A549 (cell line): Measurements from ENCODE around the gene CIRBP. TPM values are rescaled to one million over a fixed set of nuclear protein-coding genes. Genes with fewer than 3 reads are reported as not detected.
A peak's percentile ranks its signal among the peaks of the same experiment; 100 is the strongest.

Experiments
- ATAC-seq, 2 experiments: fragments of 200-7000 bp in 1 of 2; fragments of >200 bp in 1 of 2; cut with Nextera tagmentation in 1 of 2; cut with Tn5 transposase in 1 of 2; 3 replicates each; pipeline versions ENCODE4 v1.8.0 to v1.9.1; 2018 to 2020; ENCODE audit warnings: mild to moderate bottlenecking in 1 of 2, moderate library complexity in 1 of 2
- CTCF ChIA-PET: fragments of 300-600 bp; sonication (Branson Sonifier 250); formaldehyde crosslinking; extraction: SDS; loops from one replicate; lab custom pipeline; 2021; ENCODE audit warnings: antibody characterized with exemption, inconsistent platforms; lab: Yijun Ruan, JAX
- POLR2A ChIA-PET: fragments of 350-600 bp; formaldehyde crosslinking; extraction: SDS; loops from one replicate; lab custom pipeline; 2021; ENCODE audit warnings: antibody characterized with exemption, inconsistent platforms; lab: Yijun Ruan, JAX
- DNase-seq, 2 experiments: peaks; one replicate each; pipeline versions ENCODE4 v3.0.0 to v3.0.0-alpha.2; 2011 to 2016; ENCODE audit warnings: low read depth in 1 of 2, low spot score in 1 of 2
- FAIRE-seq: peaks from 2 replicates; lab custom pipeline; 2011; peaks lifted over from hg19 to GRCh38; lab: Jason Lieb, UNC
- H3K27ac ChIP-seq, 2 experiments: fragments of >200 bp; sonication (Bioruptor Twin); formaldehyde crosslinking; 3 replicates each; pipeline ENCODE4 v1.5.1; 2016 to 2017
- H3K4me1 ChIP-seq: fragments of >200 bp; sonication (Bioruptor Twin); formaldehyde crosslinking; 3 replicates; pipeline ENCODE4 v1.6.1; 2016
- H3K4me2 ChIP-seq: fragments of >200 bp; sonication (Bioruptor Twin); formaldehyde crosslinking; 3 replicates; pipeline ENCODE4 v1.6.1; 2016
- H3K4me3 ChIP-seq: fragments of >200 bp; sonication (Bioruptor Twin); formaldehyde crosslinking; 3 replicates; pipeline ENCODE4 v1.5.1; 2016
- H3K9me3 ChIP-seq: fragments of >200 bp; sonication (Bioruptor Twin); formaldehyde crosslinking; 3 replicates; pipeline ENCODE4 v1.6.1; 2016
- CEBPB ChIP-seq, 2 experiments: fragments of >200 bp in 1 of 2; sonication (Bioruptor Twin) in 1 of 2; formaldehyde crosslinking in 1 of 2; IDR thresholded peaks; 2 replicates each; pipeline ENCODE4 v1.6.1; 2012 to 2016
- CHD2 ChIP-seq: fragments of 150-350 bp; IDR thresholded peaks from 2 replicates; pipeline ENCODE4 v1.6.1; 2014; ENCODE audit warnings: low read length; ENCODE audit not compliant: partially characterized antibody
- CHD4 ChIP-seq: fragments of 200-600 bp; sonication (generic); IDR thresholded peaks from 2 replicates; pipeline ENCODE4 v1.6.1; 2016; ENCODE audit warnings: antibody characterized with exemption, mild to moderate bottlenecking, borderline replicate concordance
- EHMT2 ChIP-seq: fragments of 200-600 bp; sonication (generic); IDR thresholded peaks from 2 replicates; pipeline ENCODE4 v1.6.1; 2016; ENCODE audit warnings: antibody characterized with exemption, low read depth, mild to moderate bottlenecking, moderate library complexity
- EP300 ChIP-seq, 2 experiments: fragments of >200 bp; sonication (Bioruptor Twin); formaldehyde crosslinking; IDR thresholded peaks; 2 replicates in 1 of 2; 3 replicates in 1 of 2; pipeline ENCODE4 v1.6.1; 2016 to 2017
- FOSL2 ChIP-seq, 2 experiments: fragments of 450-650 bp in 1 of 2; fragments of >200 bp in 1 of 2; sonication (Bioruptor Twin) in 1 of 2; formaldehyde crosslinking; IDR thresholded peaks; 2 replicates each; pipeline versions ENCODE4 v1.5.0 to v1.6.1; 2016 to 2020; ENCODE audit warnings: mild to moderate bottlenecking in 1 of 2, moderate library complexity in 1 of 2
- HDAC2 ChIP-seq: fragments of 200-600 bp; sonication (generic); IDR thresholded peaks from 2 replicates; pipeline ENCODE4 v1.6.1; 2016
- HOXB5 ChIP-seq: fragments of 250-450 bp; sonication (Bioruptor Pico); IDR thresholded peaks from 2 replicates; pipeline ENCODE4 v1.5.0; 2020; ENCODE audit warnings: mild to moderate bottlenecking, moderate library complexity
- JUNB ChIP-seq: fragments of >200 bp; sonication (Bioruptor Twin); formaldehyde crosslinking; IDR thresholded peaks from 2 replicates; pipeline ENCODE4 v1.6.1; 2016
- MAFK ChIP-seq: fragments of 450-650 bp; IDR thresholded peaks from 2 replicates; pipeline ENCODE4 v1.6.1; 2014; ENCODE audit not compliant: partially characterized antibody
- MAZ ChIP-seq: fragments of 150-350 bp; IDR thresholded peaks from 2 replicates; pipeline ENCODE4 v1.6.1; 2014; ENCODE audit warnings: antibody characterized with exemption, low read depth, low read length, borderline replicate concordance
- MYC ChIP-seq: IDR thresholded peaks from 2 replicates; pipeline ENCODE4 v1.6.1; 2012; ENCODE audit warnings: mild to moderate bottlenecking, inconsistent platforms, low read length, improper control_type of control experiment, borderline replicate concordance
- NFE2L2 ChIP-seq: fragments of 150-350 bp; conservative IDR thresholded peaks from 2 replicates; pipeline ENCODE4 v1.6.1; 2014; ENCODE audit warnings: low read length
- POLR2A ChIP-seq: IDR thresholded peaks from 2 replicates; pipeline ENCODE4 v1.6.1; 2012; ENCODE audit warnings: mild to moderate bottlenecking, low read length
- RAD21 ChIP-seq, 2 experiments: fragments of >200 bp in 1 of 2; sonication (Bioruptor Twin) in 1 of 2; formaldehyde crosslinking in 1 of 2; IDR thresholded peaks in 1 of 2; conservative IDR thresholded peaks in 1 of 2; 2 replicates in 1 of 2; 3 replicates in 1 of 2; pipeline ENCODE4 v1.6.1; 2012 to 2018; ENCODE audit warnings: inconsistent platforms in 1 of 2
- RFX5 ChIP-seq: fragments of 450-650 bp; IDR thresholded peaks from 2 replicates; pipeline ENCODE4 v1.7.1; 2014; ENCODE audit warnings: antibody characterized with exemption, mild to moderate bottlenecking, moderate library complexity
- SMC3 ChIP-seq: fragments of >200 bp; sonication (Bioruptor Twin); formaldehyde crosslinking; IDR thresholded peaks from 3 replicates; pipeline ENCODE4 v1.6.1; 2018; ENCODE audit warnings: inconsistent platforms
- TFCP2L1 ChIP-seq: fragments of 250-450 bp; sonication (Bioruptor Pico); IDR thresholded peaks from 2 replicates; pipeline ENCODE4 v1.5.0; 2021; ENCODE audit warnings: mild to moderate bottlenecking
- ZFP36 ChIP-seq: fragments of 450-650 bp; IDR thresholded peaks from 2 replicates; pipeline ENCODE4 v1.6.1; 2014; ENCODE audit warnings: borderline replicate concordance; ENCODE audit not compliant: partially characterized antibody
- ZSCAN20 ChIP-seq: fragments of 250-450 bp; sonication (Bioruptor Pico); IDR thresholded peaks from 2 replicates; pipeline ENCODE4 v1.8.0; 2022; ENCODE audit warnings: mild to moderate bottlenecking, moderate library complexity
- WGBS: methylation state at CpG from one replicate; pipeline ENCODE4 v1.1.6; 2017; ENCODE audit errors: missing lambda C conversion rate; 5-methylcytosine and 5-hydroxymethylcytosine counted together
- polyA plus RNA-seq, 4 experiments: library from polyadenylated mRNA; depleted of rRNA in 3 of 4; stranded (reverse); fragments of >200 nt; fragmentation: RNase III in 1 of 4; extraction: RNeasy Plus Mini Kit Qiagen cat#74134 plus additional on column Dnase treatment in 1 of 4; gene quantifications; 2 replicates in 3 of 4; 3 replicates in 1 of 4; pipeline ENCODE4 v1.2.3, GENCODE V29; 2011 to 2017
- TF ChIP-seq, protein P1 (sequence below): fragments of >200 bp; sonication (Bioruptor Twin); formaldehyde crosslinking; IDR thresholded peaks from 3 replicates; pipeline ENCODE4 v1.6.1; 2016
- TF ChIP-seq, protein P2 (sequence below): IDR thresholded peaks from 2 replicates; pipeline ENCODE4 v1.6.1; 2012; ENCODE audit warnings: low read depth, borderline replicate concordance
- TF ChIP-seq, protein P3 (sequence below): fragments of 450-650 bp; IDR thresholded peaks from 2 replicates; pipeline ENCODE4 v1.6.1; 2014; ENCODE audit warnings: antibody characterized with exemption
- TF ChIP-seq, protein P4 (sequence below): fragments of 200-600 bp; sonication (generic); IDR thresholded peaks from 2 replicates; pipeline ENCODE4 v1.6.1; 2016; ENCODE audit warnings: antibody characterized with exemption, mild to moderate bottlenecking, moderate library complexity
- TF ChIP-seq, protein P5 (sequence below): IDR thresholded peaks from 2 replicates; pipeline ENCODE4 v1.6.1; 2012

Gene CIRBP
- polyA plus RNA-seq, 2 of the 4 experiments (the other 2 are of a cell fraction) = 151 to 178 TPM

DNA sequence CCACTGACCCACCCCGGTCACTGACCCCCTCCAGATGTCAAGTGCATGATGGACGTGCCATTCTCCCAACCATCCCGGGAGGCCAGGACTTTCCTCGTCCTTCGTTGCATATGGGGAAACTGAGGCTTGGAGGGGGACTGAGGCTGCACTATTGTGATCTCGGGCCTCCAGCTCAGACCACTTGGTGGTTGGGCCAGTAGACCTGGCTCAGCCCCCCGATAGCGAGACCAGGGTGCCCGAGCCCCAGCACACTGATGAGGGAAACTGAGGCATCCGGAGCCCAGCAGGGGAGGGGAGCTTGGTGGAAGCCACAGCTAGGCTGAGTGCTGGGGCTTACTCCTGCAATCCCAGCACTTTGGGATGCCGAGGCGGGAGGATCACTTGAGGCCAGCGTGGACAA lies 26.9 kb downstream of the CIRBP start:
- FAIRE-seq = no peak
- POLR2A ChIA-PET = no interaction called here
- no peak for DNase-seq
- Histone ChIP-seq H3K27ac (no peak overlapping the region; a peak in 1 of 6 replicates), H3K4me1 (peaks cover 19% of the 10 kb centered on the region), H3K4me3 (no peak overlapping the region; the same call in 2 of the 3 replicates), H3K9me3 (no peaks in the 10 kb centered on the region), H3K4me2 (peak overlapping the region; percentile 91; the same call in 2 of the 3 replicates)
- no peak for TF ChIP-seq CEBPB (IDR thresholded peaks at IDR 0.05)
- TF ChIP-seq ZSCAN20 = no peak
- no peak for TF ChIP-seq CHD4
- TF ChIP-seq MAZ = no peak
- no peak for TF ChIP-seq CHD2
- TF ChIP-seq, protein P1, sequence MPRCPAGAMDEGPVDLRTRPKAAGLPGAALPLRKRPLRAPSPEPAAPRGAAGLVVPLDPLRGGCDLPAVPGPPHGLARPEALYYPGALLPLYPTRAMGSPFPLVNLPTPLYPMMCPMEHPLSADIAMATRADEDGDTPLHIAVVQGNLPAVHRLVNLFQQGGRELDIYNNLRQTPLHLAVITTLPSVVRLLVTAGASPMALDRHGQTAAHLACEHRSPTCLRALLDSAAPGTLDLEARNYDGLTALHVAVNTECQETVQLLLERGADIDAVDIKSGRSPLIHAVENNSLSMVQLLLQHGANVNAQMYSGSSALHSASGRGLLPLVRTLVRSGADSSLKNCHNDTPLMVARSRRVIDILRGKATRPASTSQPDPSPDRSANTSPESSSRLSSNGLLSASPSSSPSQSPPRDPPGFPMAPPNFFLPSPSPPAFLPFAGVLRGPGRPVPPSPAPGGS = no peak
- TF ChIP-seq, protein P2, sequence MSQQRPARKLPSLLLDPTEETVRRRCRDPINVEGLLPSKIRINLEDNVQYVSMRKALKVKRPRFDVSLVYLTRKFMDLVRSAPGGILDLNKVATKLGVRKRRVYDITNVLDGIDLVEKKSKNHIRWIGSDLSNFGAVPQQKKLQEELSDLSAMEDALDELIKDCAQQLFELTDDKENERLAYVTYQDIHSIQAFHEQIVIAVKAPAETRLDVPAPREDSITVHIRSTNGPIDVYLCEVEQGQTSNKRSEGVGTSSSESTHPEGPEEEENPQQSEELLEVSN = no peak
- TF ChIP-seq RAD21 (conservative IDR thresholded peaks at IDR 0.05 in 1 of 2, IDR thresholded peaks at IDR 0.05 in 1 of 2) = no peak
- TF ChIP-seq MYC = no peak
- TF ChIP-seq SMC3 = no peak
- TF ChIP-seq, protein P3, sequence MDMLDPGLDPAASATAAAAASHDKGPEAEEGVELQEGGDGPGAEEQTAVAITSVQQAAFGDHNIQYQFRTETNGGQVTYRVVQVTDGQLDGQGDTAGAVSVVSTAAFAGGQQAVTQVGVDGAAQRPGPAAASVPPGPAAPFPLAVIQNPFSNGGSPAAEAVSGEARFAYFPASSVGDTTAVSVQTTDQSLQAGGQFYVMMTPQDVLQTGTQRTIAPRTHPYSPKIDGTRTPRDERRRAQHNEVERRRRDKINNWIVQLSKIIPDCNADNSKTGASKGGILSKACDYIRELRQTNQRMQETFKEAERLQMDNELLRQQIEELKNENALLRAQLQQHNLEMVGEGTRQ = no peak
- TF ChIP-seq NFE2L2 = no peak
- no peak for TF ChIP-seq RFX5
- no peak for TF ChIP-seq TFCP2L1
- TF ChIP-seq, protein P4, sequence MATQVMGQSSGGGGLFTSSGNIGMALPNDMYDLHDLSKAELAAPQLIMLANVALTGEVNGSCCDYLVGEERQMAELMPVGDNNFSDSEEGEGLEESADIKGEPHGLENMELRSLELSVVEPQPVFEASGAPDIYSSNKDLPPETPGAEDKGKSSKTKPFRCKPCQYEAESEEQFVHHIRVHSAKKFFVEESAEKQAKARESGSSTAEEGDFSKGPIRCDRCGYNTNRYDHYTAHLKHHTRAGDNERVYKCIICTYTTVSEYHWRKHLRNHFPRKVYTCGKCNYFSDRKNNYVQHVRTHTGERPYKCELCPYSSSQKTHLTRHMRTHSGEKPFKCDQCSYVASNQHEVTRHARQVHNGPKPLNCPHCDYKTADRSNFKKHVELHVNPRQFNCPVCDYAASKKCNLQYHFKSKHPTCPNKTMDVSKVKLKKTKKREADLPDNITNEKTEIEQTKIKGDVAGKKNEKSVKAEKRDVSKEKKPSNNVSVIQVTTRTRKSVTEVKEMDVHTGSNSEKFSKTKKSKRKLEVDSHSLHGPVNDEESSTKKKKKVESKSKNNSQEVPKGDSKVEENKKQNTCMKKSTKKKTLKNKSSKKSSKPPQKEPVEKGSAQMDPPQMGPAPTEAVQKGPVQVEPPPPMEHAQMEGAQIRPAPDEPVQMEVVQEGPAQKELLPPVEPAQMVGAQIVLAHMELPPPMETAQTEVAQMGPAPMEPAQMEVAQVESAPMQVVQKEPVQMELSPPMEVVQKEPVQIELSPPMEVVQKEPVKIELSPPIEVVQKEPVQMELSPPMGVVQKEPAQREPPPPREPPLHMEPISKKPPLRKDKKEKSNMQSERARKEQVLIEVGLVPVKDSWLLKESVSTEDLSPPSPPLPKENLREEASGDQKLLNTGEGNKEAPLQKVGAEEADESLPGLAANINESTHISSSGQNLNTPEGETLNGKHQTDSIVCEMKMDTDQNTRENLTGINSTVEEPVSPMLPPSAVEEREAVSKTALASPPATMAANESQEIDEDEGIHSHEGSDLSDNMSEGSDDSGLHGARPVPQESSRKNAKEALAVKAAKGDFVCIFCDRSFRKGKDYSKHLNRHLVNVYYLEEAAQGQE = no peak
- CTCF ChIA-PET = interaction anchor here (0.6 to 1.1 kb wide), 5 partner anchors 13 to 51 kb away, joined by 3 to 4 read pairs (median 3); no protein-coding TSS in a partner anchor
- no peak for ATAC-seq
- WGBS = 93% methylated on average over 4 of the region's 13 CpGs

DNA sequence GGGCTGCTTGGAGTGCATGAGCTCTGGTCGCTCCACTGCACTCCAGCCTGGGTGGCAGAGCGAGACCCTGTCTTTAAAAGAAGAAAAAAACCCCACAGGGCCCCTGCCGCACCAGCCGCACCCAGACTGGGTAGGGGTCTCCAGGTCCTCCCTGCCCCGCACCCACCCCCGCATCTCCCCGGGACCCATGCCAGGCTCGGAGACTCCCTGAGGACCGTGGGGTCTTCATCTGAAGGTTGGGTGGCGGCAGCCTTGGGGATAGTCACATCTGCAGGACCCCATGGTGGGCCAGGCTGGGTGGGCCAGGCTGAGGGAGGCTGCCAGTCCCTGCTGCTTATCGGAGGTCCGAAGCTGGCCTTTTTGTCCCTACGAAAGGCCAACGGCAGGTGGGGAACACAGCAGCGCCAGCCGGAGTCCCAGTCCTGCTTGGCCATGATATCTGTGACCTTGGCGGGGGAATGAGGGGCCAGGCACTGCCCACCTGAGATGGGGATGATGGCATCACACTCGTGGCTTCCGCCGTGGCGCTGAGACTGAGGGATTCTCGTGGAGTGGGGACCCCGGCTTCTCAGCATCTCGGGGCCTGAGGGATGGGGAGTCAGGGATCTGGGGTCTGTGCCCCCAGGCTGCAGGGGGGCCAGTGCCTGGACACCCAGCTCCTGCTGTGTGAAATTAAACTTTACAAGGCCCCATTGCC lies 27.6 kb downstream of the CIRBP start:
- H3K9me3 ChIP-seq = no peaks in the 10 kb centered on the region
- POLR2A ChIA-PET = no interaction called here
- peaks cover 13% of the 10 kb centered on the region for H3K4me1 ChIP-seq
- CTCF ChIA-PET = interaction anchor here (0.8 to 1.1 kb wide), 4 partner anchors 12 to 19 kb away, joined by 3 to 4 read pairs (median 3); no protein-coding TSS in a partner anchor
- TF ChIP-seq HOXB5 (CRISPR knock-in tag) (no peak), MAZ (no peak), ZFP36 (no peak), HDAC2 (no peak), POLR2A (no peak), MAFK (no peak), ZSCAN20 (no peak), EP300 (IDR thresholded peaks at IDR 0.05) (no peak), FOSL2 (IDR thresholded peaks at IDR 0.05) (no peak), FOSL2 (CRISPR knock-in tag; IDR thresholded peaks at IDR 0.05) (no peak), JUNB (no peak), EHMT2 (no peak)
- TF ChIP-seq, protein P4 = no peak
- TF ChIP-seq, protein P2 = no peak
- TF ChIP-seq, protein P5, sequence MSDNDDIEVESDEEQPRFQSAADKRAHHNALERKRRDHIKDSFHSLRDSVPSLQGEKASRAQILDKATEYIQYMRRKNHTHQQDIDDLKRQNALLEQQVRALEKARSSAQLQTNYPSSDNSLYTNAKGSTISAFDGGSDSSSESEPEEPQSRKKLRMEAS = no peak
- TF ChIP-seq, all 56 proteins: peak for 0
- Histone ChIP-seq H3K4me2 (no peak overlapping the region), H3K27ac (no peak overlapping the region), H3K4me3 (no peak overlapping the region)
- WGBS = 92% methylated on average over 9 of the region's 24 CpGs
- ATAC-seq (no peak), DNase-seq (no peak), FAIRE-seq (no peak)
